ENCODE data around the gene IL17RD. TPM values are rescaled to one million over a fixed set of nuclear protein-coding genes. Genes with fewer than 3 reads are reported as not detected.

IL17RD gene
- total and polyA plus RNA-seq, 2 of the 13 experiments (the other 11 are each of a cell fraction or from before 2014, with no cell fraction given): 0.28 to 0.31 TPM

DNA sequence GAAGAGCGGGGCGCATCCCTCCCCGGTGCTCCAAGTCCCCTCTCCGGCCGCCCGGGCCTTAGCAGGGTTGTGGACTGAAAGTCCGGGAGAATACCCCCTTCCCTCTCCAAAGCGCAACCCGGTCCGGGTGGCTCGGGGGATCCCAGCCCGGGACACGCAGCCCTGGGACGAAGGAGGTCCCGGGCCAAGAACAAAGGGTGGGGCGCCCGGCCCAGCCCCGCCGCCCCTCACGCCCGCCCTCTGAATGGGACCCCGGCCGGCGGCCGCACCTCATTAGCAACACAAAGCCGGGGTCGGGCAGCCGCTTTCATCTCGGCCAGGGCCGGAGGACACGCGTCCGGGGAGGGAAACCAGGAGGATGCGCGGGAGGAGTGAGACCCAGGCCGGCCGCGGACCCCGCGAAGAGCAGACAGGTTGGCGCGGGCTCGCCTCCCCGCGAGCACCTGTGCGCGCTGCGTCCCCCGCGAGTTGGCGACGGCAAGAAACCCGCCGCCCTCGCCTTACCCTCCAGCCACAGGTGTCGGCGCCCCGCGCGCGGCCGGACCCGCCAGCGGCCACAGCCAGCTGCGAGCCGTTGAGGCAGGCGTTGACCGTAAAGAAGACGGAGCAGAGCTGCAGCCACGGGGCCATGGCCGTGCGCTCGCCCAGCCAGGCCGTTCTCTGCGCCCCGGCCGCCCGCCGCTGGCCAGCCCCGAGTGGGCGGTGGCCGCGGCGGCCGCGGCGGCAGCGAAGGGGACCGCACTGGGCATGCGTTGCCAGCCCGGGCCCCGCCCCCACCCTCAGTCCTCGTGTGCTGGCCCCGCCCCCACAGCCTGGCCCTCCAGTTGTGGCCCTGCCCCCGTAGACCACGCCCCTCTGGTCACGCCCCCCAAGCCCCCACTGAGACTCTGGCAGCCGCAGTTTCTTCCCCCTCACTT, at the start of gene IL17RD (continued):
- TF ChIP-seq, protein P1, sequence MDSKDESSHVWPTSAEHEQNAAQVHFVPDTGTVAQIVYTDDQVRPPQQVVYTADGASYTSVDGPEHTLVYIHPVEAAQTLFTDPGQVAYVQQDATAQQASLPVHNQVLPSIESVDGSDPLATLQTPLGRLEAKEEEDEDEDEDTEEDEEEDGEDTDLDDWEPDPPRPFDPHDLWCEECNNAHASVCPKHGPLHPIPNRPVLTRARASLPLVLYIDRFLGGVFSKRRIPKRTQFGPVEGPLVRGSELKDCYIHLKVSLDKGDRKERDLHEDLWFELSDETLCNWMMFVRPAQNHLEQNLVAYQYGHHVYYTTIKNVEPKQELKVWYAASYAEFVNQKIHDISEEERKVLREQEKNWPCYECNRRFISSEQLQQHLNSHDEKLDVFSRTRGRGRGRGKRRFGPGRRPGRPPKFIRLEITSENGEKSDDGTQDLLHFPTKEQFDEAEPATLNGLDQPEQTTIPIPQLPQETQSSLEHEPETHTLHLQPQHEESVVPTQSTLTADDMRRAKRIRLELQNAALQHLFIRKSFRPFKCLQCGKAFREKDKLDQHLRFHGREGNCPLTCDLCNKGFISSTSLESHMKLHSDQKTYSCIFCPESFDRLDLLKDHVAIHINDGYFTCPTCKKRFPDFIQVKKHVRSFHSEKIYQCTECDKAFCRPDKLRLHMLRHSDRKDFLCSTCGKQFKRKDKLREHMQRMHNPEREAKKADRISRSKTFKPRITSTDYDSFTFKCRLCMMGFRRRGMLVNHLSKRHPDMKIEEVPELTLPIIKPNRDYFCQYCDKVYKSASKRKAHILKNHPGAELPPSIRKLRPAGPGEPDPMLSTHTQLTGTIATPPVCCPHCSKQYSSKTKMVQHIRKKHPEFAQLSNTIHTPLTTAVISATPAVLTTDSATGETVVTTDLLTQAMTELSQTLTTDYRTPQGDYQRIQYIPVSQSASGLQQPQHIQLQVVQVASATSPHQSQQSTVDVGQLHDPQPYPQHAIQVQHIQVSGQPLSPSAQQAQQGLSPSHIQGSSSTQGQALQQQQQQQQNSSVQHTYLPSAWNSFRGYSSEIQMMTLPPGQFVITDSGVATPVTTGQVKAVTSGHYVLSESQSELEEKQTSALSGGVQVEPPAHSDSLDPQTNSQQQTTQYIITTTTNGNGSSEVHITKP (CRISPR knock-in tag; IDR thresholded peaks at IDR 0.05; ENCODE audit: low read depth): no peak
- TF ChIP-seq ZMYM4 (CRISPR knock-in tag; IDR thresholded peaks at IDR 0.05) (0 out of 2 replicates have a peak, but pooled peaks have one; percentile 39), ZNF790 (CRISPR knock-in tag; IDR thresholded peaks at IDR 0.05; ENCODE audit: borderline replicate concordance) (no peak), ZNF232 (CRISPR knock-in tag; IDR thresholded peaks at IDR 0.05; ENCODE audit: borderline replicate concordance) (no peak), ZNF773 (CRISPR knock-in tag; IDR thresholded peaks at IDR 0.05; ENCODE audit: borderline replicate concordance) (no peak), MED13 (CRISPR knock-in tag; IDR thresholded peaks at IDR 0.05) (no peak), ZNF777 (CRISPR knock-in tag; IDR thresholded peaks at IDR 0.05) (peak; percentile 46; the same call in 1 of the 2 replicates), ZNF7 (CRISPR knock-in tag; IDR thresholded peaks at IDR 0.05) (no peak), ZSCAN9 (CRISPR knock-in tag; IDR thresholded peaks at IDR 0.05; ENCODE audit: borderline replicate concordance) (no peak), E2F1 (CRISPR knock-in tag; IDR thresholded peaks at IDR 0.05) (no peak)
- TF ChIP-seq, protein P2, sequence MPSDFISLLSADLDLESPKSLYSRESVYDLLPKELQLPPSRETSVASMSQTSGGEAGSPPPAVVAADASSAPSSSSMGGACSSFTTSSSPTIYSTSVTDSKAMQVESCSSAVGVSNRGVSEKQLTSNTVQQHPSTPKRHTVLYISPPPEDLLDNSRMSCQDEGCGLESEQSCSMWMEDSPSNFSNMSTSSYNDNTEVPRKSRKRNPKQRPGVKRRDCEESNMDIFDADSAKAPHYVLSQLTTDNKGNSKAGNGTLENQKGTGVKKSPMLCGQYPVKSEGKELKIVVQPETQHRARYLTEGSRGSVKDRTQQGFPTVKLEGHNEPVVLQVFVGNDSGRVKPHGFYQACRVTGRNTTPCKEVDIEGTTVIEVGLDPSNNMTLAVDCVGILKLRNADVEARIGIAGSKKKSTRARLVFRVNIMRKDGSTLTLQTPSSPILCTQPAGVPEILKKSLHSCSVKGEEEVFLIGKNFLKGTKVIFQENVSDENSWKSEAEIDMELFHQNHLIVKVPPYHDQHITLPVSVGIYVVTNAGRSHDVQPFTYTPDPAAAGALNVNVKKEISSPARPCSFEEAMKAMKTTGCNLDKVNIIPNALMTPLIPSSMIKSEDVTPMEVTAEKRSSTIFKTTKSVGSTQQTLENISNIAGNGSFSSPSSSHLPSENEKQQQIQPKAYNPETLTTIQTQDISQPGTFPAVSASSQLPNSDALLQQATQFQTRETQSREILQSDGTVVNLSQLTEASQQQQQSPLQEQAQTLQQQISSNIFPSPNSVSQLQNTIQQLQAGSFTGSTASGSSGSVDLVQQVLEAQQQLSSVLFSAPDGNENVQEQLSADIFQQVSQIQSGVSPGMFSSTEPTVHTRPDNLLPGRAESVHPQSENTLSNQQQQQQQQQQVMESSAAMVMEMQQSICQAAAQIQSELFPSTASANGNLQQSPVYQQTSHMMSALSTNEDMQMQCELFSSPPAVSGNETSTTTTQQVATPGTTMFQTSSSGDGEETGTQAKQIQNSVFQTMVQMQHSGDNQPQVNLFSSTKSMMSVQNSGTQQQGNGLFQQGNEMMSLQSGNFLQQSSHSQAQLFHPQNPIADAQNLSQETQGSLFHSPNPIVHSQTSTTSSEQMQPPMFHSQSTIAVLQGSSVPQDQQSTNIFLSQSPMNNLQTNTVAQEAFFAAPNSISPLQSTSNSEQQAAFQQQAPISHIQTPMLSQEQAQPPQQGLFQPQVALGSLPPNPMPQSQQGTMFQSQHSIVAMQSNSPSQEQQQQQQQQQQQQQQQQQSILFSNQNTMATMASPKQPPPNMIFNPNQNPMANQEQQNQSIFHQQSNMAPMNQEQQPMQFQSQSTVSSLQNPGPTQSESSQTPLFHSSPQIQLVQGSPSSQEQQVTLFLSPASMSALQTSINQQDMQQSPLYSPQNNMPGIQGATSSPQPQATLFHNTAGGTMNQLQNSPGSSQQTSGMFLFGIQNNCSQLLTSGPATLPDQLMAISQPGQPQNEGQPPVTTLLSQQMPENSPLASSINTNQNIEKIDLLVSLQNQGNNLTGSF (CRISPR knock-in tag; IDR thresholded peaks at IDR 0.05): no peak
- TF ChIP-seq, protein P3, sequence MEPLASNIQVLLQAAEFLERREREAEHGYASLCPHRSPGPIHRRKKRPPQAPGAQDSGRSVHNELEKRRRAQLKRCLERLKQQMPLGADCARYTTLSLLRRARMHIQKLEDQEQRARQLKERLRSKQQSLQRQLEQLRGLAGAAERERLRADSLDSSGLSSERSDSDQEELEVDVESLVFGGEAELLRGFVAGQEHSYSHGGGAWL (CRISPR knock-in tag; IDR thresholded peaks at IDR 0.05): no peak
- TF ChIP-seq, protein P4, sequence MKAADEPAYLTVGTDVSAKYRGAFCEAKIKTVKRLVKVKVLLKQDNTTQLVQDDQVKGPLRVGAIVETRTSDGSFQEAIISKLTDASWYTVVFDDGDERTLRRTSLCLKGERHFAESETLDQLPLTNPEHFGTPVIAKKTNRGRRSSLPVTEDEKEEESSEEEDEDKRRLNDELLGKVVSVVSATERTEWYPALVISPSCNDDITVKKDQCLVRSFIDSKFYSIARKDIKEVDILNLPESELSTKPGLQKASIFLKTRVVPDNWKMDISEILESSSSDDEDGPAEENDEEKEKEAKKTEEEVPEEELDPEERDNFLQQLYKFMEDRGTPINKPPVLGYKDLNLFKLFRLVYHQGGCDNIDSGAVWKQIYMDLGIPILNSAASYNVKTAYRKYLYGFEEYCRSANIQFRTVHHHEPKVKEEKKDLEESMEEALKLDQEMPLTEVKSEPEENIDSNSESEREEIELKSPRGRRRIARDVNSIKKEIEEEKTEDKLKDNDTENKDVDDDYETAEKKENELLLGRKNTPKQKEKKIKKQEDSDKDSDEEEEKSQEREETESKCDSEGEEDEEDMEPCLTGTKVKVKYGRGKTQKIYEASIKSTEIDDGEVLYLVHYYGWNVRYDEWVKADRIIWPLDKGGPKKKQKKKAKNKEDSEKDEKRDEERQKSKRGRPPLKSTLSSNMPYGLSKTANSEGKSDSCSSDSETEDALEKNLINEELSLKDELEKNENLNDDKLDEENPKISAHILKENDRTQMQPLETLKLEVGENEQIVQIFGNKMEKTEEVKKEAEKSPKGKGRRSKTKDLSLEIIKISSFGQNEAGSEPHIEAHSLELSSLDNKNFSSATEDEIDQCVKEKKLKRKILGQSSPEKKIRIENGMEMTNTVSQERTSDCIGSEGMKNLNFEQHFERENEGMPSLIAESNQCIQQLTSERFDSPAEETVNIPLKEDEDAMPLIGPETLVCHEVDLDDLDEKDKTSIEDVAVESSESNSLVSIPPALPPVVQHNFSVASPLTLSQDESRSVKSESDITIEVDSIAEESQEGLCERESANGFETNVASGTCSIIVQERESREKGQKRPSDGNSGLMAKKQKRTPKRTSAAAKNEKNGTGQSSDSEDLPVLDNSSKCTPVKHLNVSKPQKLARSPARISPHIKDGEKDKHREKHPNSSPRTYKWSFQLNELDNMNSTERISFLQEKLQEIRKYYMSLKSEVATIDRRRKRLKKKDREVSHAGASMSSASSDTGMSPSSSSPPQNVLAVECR (CRISPR knock-in tag; IDR thresholded peaks at IDR 0.05; ENCODE audit: borderline replicate concordance): peak; percentile 55; the same call in 1 of the 2 replicates

Measured in HepG2 (cell line).